Lower lobe of right lung (tissue), 2 donors: ENCODE measurements around the gene TRAF4. TPM values are rescaled to one million over a fixed set of nuclear protein-coding genes. Genes with fewer than 3 reads are reported as not detected.

Source experiments
- ATAC-seq, 2 donors: fragments of 200-7000 bp; cut with Tn5 transposase; one replicate each; pipeline ENCODE4 v1.9.1; 2020 to 2022; ENCODE audit warnings: mild to moderate bottlenecking in 2 of 2, moderate library complexity in 2 of 2
- DNase-seq: peaks from one replicate; pipeline ENCODE4 v3.0.0-alpha.2; 2020
- H3K27ac ChIP-seq: fragments of 200-600 bp; one replicate; pipeline ENCODE4 v1.8.0; 2022
- H3K27me3 ChIP-seq: fragments of 200-600 bp; one replicate; pipeline ENCODE4 v1.8.0; 2022; ENCODE audit warnings: low read depth
- H3K36me3 ChIP-seq: fragments of 200-600 bp; one replicate; pipeline ENCODE4 v1.8.0; 2022; ENCODE audit warnings: mild to moderate bottlenecking
- H3K4me1 ChIP-seq: fragments of 200-600 bp; one replicate; pipeline ENCODE4 v1.8.0; 2022
- H3K4me3 ChIP-seq: fragments of 200-600 bp; one replicate; pipeline ENCODE4 v1.8.0; 2022; ENCODE audit warnings: mild to moderate bottlenecking
- H3K9me3 ChIP-seq: fragments of 200-600 bp; one replicate; pipeline ENCODE4 v1.8.0; 2022
- intact Hi-C: fragments of 100-400 bp; cut with DNase I; formaldehyde crosslinking; loops from one replicate; pipeline ENCODE4 v1.11.0; 2022
- total RNA-seq: library from RNA; stranded (reverse); fragmentation: NEBNext Ultra II Directional; extraction: Animal tissue kit (Norgen Biotek cat#: 25700); gene quantifications from one replicate; pipeline ENCODE4 v1.2.1, GENCODE V29; 2021
- TF ChIP-seq, protein P1 (sequence below): fragments of 200-600 bp; IDR thresholded peaks from one replicate; pipeline ENCODE4 v1.8.0; 2022; ENCODE audit warnings: antibody characterized with exemption, mild to moderate bottlenecking
- donor health status: DM: no; HTN: yes; CAD: no; lungs with severe emphysema.

The TRAF4 gene
- total RNA-seq, 1 donor from 2014 or later, result 52.8 TPM

DNA sequence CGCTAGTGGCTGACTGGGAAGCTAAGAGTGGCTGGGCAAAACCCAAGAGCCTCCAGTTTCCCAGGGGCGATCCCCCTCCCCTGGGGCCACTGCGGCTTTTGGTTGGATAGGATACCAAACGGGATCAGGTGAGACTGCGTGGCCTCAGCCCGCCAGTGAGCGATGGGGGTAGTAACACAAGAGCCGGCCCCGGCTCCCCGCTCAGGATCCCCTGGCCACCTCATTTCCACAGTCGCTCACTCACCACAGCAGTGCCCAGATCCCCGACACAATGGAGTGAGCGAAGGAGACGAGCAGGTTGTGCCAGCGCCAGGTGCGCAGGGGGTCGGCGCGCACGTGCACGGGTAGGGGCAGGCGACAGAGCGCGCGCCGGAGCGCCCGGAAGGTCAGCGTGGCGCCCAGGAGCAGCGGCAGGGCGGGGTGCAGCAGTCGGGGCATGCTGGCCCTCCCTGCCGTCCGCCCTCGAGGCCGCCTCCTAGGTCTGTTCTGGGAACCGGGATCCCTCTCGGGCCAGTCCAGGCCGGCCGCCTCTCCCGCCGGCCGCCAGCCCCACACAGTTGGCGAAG lies 18.1 kb upstream of the TRAF4 start:
- peaks cover 39% of the 10 kb centered on the region for H3K36me3 ChIP-seq
- ATAC-seq, result peak in 1 of 2 donors; percentile 0
- TF ChIP-seq, protein P1, sequence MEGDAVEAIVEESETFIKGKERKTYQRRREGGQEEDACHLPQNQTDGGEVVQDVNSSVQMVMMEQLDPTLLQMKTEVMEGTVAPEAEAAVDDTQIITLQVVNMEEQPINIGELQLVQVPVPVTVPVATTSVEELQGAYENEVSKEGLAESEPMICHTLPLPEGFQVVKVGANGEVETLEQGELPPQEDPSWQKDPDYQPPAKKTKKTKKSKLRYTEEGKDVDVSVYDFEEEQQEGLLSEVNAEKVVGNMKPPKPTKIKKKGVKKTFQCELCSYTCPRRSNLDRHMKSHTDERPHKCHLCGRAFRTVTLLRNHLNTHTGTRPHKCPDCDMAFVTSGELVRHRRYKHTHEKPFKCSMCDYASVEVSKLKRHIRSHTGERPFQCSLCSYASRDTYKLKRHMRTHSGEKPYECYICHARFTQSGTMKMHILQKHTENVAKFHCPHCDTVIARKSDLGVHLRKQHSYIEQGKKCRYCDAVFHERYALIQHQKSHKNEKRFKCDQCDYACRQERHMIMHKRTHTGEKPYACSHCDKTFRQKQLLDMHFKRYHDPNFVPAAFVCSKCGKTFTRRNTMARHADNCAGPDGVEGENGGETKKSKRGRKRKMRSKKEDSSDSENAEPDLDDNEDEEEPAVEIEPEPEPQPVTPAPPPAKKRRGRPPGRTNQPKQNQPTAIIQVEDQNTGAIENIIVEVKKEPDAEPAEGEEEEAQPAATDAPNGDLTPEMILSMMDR, result no peak
- H3K4me1 ChIP-seq, result peaks cover 74% of the 10 kb centered on the region
- peak overlapping the region; percentile 81 for H3K27ac ChIP-seq
- H3K27me3 ChIP-seq, result no peaks in the 10 kb centered on the region
- peak; percentile 82 for DNase-seq
- no peaks in the 10 kb centered on the region for H3K9me3 ChIP-seq
- intact Hi-C loops, result no loop called here
- H3K4me3 ChIP-seq, result peak overlapping the region; percentile 85

DNA sequence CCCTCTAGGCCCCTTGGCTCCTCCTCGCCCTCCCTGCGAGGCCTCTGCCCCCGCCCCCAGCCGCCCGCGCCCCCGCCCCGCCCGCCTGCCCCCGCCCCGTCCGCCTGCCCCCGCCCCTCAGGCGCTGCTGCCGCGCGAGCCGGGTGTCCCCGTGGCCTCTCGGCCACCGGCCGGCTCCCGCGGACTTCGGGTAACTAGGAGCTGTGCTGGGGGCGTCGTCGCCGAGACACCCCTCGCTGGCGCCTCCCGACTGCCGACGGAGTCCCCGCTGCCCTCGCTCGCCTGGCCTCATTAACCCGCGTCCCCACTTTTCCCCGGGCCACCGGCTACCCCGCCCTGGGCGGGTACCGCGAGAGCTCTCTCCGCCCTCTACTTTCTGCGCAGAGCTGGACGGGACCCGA lies 17.6 kb upstream of the TRAF4 start, which contains the start of gene TLCD1:
Gene TLCD1, minus strand, starts transcription at position 8 of the 401 bp plus-strand sequence. CDS start 136 bp downstream, outside the sequence.
- Histone ChIP-seq H3K4me1 (peaks cover 69% of the 10 kb centered on the region), H3K27me3 (no peaks in the 10 kb centered on the region), H3K27ac (peak within 1 kb of the TSS; percentile 96), H3K9me3 (no peaks in the 10 kb centered on the region), H3K4me3 (peak within 1 kb of the TSS; percentile 85), H3K36me3 (peaks cover 37% of the 10 kb centered on the region)
- intact Hi-C loops, result no loop called here
- peak; percentile 84 for DNase-seq
- ATAC-seq, result peak; percentile 58 to 71
- TF ChIP-seq, protein P1, result no peak

DNA sequence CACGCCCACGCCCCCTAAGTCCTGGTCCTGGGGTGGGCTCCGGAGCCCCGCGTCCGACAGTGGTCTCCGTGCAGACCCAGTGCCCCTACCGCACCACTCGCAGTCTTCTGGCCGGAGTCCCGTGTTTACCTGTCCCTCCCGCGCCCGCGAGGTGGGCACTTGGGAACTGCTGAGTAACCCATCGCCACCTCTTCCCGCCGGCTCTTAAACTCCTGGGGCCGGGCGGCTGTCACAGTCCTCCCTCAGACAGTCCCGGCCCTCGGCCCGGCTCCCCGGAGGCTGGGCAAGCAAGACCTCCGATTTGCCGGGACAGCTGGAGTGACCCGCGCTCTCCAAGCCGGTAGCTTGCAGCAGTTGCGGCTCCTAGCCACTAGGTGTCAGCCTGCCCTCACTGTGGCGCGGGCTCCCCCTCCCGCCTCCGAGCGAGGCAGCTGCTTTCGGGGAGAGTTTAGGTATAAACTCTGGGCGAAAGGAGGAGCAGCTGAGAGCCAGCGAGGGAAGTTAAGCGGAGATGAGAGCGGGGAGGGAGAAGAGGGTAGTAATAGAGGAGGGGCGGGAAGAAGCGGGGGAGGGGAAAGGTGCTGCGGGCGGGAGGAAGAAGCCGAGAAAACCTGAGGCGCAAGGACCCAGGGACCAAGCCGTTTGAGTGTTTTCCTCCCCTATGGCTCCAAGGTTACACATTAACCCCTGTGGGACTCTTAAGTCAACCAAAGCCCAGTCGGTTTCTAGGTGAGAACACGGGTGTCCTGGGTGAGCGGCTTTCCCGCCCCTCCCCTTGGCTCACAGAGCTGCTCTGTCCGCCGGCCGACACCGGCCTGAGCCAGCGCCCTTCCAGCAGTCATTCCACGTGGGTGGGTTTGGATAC lies 17.0 kb upstream of the TRAF4 start:
- H3K4me1 ChIP-seq, result peaks cover 63% of the 10 kb centered on the region
- DNase-seq (peak; percentile 95), ATAC-seq (peak; percentile 79 to 89)
- H3K27me3 ChIP-seq, result no peaks in the 10 kb centered on the region
- intact Hi-C loops, result no loop called here
- H3K27ac ChIP-seq, result peak overlapping the region; percentile 96
- peak overlapping the region; percentile 85 for H3K4me3 ChIP-seq
- no peaks in the 10 kb centered on the region for H3K9me3 ChIP-seq
- TF ChIP-seq, protein P1, result peak; percentile 99
- H3K36me3 ChIP-seq, result peaks cover 30% of the 10 kb centered on the region

DNA sequence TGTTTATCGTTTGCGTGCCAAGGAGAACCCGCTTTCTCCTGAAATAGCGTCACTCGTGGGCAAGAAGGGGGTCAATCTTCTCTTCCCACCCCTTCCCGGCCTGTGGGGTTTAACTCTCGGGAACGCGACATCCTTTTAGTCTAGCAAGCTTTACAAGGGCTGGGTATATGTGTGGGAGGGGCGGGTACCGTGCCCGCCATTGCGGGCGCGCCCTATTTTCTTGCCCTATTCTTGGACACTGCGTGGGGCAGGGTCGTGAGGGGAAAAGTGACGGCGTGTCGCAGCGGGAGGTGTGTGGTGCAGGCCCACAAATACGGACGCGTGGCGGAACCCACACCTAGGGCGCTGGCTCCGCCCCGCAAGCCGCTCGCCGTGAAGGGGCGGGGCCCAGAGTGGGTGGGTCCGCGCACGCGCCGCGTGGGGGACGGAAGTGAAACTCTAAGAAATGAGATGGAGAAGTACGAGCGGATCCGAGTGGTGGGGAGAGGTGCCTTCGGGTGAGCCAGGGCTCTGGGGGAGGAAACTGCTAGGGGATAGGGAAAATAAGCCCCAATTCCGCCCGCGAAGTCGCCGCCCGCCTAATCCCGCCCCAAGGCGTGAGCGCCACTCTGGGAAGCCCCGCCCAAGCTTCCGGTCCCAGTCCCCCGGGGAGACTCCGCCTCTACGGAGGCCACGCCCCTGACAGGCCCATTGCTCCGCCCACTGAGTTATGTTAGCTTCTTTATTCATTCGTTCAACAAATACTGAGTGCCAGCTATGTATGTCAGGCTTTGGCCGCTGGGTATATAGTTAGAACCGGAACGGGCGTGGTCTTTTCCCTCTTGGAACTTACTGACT lies 15.2 kb upstream of the TRAF4 start, which contains the start of gene NEK8:
Gene NEK8, plus strand, starts transcription at position 425 of the 837 bp plus-strand sequence. Its CDS starts 26 bp downstream, at position 451.
- DNase-seq, result peak; percentile 96
- H3K9me3 ChIP-seq, result no peaks in the 10 kb centered on the region
- H3K36me3 ChIP-seq, result peaks cover 13% of the 10 kb centered on the region
- H3K27ac ChIP-seq, result peak within 1 kb of the TSS; percentile 96
- peaks cover 46% of the 10 kb centered on the region for H3K4me1 ChIP-seq
- intact Hi-C loops, result no loop called here
- H3K4me3 ChIP-seq, result peak within 1 kb of the TSS; percentile 85
- no peaks in the 10 kb centered on the region for H3K27me3 ChIP-seq
- TF ChIP-seq, protein P1, result no peak
- peak; percentile 82 to 86 for ATAC-seq

DNA sequence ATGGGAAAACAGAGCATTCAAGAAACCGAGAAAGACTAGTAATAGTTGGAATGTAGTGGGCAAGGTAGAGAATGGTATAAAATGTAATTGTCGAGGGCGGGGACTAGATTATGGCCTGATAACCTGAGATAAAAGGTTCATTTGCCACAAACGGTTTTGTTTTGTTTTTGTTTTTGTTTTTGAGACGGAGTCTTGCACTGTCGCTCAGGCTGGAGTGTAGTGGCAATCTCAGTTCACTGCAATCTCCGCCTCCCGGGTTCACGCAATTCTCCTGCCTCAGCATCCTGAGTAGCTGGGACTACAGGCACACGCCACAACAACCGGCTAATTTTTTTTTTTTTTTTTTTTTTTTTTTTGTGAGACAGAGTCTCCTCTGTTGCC lies 13.9 kb upstream of the TRAF4 start:
- H3K36me3 ChIP-seq, result no peaks in the 10 kb centered on the region
- no peak for DNase-seq
- H3K4me1 ChIP-seq, result peaks cover 33% of the 10 kb centered on the region
- TF ChIP-seq, protein P1, result no peak
- H3K9me3 ChIP-seq, result no peaks in the 10 kb centered on the region
- H3K4me3 ChIP-seq, result no peak overlapping the region
- H3K27ac ChIP-seq, result no peak overlapping the region
- intact Hi-C loops, result no loop called here
- no peak for ATAC-seq
- no peaks in the 10 kb centered on the region for H3K27me3 ChIP-seq
